Activated gamma-delta T cell treated with Interleukin-2 at 50 U/mL for 16 hours (primary cell): ENCODE data around the gene TRIAP1.
"Not testable (repeated sequence)": the region's sequence is repeated elsewhere in the genome, so short reads cannot be mapped to it uniquely, and the experiment has no call there.

ENCODE experiments used
- DNase-seq: peaks from one replicate; pipeline ENCODE4 v3.0.0-alpha.2; 2020

Gene TRIAP1

DNA sequence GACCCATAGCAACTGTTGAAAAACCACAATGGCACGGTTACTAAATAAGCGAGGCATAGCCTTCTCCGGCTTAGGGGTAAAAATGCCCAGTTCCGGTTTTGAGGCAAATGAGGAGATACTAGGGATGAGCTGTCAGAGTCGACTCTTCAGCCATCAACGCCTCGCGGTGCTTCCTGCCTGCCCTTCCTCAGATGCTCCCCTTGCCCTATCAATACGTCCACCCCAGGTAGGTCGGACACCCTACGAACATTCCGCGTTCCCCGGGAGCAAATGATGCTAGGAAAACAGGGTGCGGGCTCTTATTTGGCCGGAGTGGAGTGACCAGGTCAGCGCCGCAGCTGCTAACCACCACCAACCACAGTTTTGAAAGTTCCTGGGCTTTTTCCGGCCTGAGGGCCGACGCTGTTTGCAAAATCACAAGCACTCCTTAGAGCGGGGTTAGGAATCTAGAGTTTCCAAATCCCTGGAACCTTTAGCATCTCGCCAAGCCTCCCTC is 22.2 kb upstream of the TRIAP1 start:
- peak; percentile 14 for DNase-seq

- no peak for DNase-seq
Measured at GRCh38 chr12:120467439-120467838, 21.3 kb upstream of the TRIAP1 start.

- peak; percentile 44 for DNase-seq
Measured at GRCh38 chr12:120466560-120467315, 20.6 kb upstream of the TRIAP1 start.

GRCh38 chr12:120465756-120466155 is 19.6 kb upstream of the TRIAP1 start:
- DNase-seq = no peak

GRCh38 chr12:120463712-120464111 is 17.5 kb upstream of the TRIAP1 start:
- DNase-seq = no peak

- DNase-seq = no peak
Measured at GRCh38 chr12:120462099-120462640, 16.0 kb upstream of the TRIAP1 start.

GRCh38 chr12:120460157-120460556 is 14.0 kb upstream of the TRIAP1 start:
- no peak for DNase-seq

GRCh38 chr12:120457133-120457532 is 10.9 kb upstream of the TRIAP1 start:
- DNase-seq = no peak

DNA sequence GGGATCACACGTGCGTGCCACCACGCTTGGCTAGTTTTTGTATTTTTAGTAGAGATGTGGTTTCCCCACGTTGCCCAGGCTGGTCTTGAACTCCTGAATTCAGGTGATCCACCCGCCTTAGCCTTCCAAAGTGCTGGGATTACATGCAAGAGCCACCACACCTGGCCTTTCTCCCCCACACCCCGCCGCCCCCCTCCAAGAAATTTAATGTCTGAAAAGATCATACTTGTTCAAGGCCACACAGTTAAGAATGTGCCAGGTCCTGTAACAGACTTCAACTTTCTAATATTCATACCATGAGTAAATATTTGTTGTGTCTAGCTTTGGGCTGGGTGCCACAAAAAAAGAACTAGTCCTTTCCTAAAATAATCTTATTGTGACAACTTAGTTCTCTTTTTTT is 9.1 kb upstream of the TRIAP1 start:
- no peak for DNase-seq

DNA sequence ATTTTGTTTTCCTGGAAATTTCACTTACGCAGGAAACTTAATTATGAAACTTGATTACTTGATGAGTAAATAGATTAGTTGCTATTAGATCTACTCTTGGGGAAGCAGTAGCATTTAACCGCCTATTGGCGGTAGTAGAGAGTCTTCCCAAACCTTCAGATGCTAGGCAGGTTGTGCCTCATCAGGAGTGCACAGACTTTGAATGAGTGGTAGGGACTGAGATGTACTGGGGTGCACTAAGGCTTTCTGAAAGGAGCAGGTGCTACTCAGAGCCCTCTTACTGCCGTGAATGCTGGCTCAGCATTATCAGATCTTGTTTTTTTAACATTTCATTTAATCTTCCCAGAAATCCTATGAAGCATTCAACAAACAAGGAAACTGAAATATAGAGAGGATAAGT is 7.8 kb upstream of the TRIAP1 start:
- DNase-seq = no peak

GRCh38 chr12:120453060-120453750 is 7.0 kb upstream of the TRIAP1 start:
- no peak for DNase-seq

DNA sequence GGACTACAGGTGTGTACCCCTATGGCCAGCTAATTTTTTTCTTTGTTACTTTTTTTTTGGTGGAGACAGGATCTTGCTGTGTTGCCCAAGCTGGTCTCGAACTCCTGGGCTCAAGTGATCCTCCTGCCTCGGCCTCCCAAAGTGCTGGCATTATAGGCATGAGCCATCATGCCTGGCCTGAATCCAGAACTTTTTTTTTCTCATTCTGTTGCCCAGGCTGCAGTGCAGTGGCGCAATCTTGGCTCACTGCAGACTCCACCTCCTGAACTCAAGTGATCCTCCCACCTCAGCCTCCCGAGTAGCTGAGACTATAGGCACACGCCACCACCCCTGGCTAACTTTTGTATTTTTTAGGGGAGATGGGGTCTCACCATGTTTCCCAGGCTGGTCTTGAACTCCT is 6.3 kb upstream of the TRIAP1 start:
- DNase-seq = not testable (repeated sequence)

GRCh38 chr12:120447992-120448391 is 1.8 kb upstream of the TRIAP1 start:
- no peak for DNase-seq

DNA sequence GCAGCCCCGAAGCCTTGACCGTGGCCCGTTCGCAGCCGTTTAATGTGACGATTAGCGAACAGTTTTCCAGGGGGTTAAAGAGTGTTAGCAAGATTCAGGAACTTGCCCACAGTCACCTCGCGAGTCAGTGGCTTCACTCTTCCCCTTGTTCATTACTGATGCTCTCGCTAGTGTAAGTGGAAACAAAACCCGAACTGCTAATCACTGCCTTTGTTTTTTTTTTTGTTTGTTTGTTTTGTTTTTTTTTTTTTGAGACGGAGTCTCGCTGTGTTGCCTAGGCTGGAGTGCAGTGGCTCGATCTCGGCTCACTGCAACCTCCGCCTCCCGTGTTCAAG is 627 bp upstream of the TRIAP1 start:
- not testable (repeated sequence) for DNase-seq

- no peak for DNase-seq
Measured at GRCh38 chr12:120444676-120445075, 1.5 kb downstream of the TRIAP1 start.

- peak; percentile 76 for DNase-seq
Measured at GRCh38 chr12:120439646-120440247, 6.4 kb downstream of the TRIAP1 start.

- DNase-seq = no peak
Measured at GRCh38 chr12:120438495-120439198, 7.5 kb downstream of the TRIAP1 start.

GRCh38 chr12:120437735-120438494 is 8.3 kb downstream of the TRIAP1 start, which contains the start of gene COX6A1:
Gene COX6A1 (plus strand): TSS chr12:120438113. CDS start chr12:120438127, 14 bp downstream.
- peak; percentile 97 for DNase-seq

GRCh38 chr12:120432772-120433525 is 13.2 kb downstream of the TRIAP1 start:
- no peak for DNase-seq

DNA sequence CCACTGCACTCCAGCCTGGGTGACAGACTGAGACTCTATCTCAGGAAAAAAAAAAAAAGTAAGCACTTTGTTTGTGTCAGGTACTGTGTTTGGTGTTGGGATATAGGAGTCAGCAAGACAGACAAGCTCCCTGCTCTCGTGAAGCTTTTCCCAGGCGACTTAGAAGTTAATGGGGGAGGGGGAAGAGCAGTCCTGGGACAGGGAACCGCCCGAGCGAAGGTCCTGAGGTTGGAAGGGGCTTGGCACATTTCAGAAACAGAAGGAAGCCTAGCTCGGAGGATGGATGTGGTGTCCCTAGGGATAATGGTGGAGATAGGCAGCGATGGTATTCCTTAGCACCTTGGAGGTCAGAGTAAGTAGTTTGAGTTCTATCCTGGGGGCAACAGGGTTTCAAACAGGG is 16.8 kb downstream of the TRIAP1 start:
- no peak for DNase-seq

DNA sequence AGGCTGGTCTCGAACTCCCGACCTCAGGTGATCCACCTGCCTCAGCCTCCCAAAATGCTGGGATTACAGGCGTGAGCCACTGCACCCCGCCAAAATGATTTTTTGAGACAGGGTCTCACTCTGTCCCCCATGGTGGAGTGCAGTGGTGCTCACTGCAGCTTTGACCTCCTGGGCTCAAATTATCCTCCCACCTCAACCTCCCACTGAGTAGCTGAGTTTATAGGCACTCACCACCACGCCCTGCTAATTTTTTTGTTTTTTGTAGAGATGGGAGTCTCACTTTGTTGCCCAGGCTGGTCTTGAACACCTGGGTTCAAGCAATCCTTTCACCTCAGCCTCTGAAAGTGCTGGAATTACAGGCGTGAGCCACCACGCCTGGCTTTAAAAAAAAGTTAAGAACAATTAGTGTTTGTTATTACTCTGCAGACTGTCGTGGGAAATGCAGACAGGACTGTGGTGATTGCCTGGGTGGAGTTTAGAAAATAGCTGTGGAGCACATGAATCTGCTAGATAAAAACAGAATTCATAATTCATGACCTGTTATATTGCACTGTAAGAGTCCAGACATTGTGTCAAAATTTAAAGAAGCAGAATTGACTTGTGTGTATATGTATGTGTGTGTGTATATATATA is 17.5 kb downstream of the TRIAP1 start:
- DNase-seq = no peak
